GM18520 (cell line): ENCODE data around the gene RUNDC1.

Experiments
- ATAC-seq: cut with Tn5 transposase; IDR thresholded peaks from one replicate; pipeline ENCODE4 v1.9.1; 2021; ENCODE audit not compliant: unreplicated experiment

The RUNDC1 gene

DNA sequence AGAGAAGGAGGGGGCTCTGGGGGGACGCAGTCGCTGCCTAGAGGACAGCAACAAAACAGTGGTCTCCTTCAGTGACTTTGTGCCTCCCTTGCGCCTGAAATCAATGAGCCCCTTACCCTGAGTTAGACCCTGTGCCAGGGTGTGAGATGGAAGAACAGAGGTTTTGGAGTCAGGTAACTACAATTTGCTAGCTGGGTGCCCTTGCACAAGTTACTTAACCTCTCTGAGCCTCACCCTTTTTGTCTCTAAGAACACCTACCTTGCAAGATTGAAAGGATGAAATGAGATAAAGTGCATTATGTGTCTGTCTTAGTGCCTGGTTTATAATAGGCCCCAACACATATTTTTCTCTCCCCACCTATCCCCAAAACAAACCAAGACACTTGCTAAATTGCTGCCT is 54.5 kb downstream of the RUNDC1 start:
- no peak for ATAC-seq

DNA sequence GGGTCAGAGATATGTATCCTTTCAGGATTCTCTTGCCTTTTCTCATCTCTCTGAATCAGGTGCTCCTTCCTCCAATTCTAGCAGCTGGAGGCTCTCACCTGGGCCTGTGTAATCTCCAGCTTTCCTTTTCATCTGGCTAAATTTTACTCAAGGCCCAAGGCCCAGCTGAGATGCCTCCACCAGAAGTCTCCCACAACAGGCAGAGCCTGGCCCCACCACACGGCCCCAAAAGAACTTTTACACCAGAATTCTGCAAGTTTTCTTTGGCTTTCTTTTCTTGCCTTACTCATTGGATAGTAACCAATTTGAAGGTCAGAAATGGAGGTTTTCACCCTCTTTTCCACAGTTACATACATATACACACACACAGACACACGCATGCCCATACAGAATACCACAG is 59.3 kb downstream of the RUNDC1 start:
- no peak for ATAC-seq

DNA sequence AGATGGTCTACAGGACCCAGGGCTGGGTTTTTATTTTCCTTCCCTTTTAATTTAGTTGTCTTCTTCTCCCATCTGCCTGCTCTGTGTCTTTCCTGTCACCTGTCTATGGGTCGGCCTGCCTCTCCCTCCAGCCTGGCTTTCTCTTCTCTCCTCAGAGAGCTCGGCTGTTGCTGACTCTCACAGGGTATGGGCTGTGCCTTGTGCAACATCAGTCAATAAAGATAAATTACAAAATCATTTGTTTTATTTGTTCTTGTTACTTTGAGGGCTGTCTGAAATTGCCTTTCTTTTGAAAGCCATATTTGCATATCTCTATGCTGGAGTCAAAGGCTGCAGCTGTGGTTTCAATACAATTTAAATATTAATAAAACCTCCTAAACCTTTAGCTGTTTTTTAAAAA is 60.3 kb downstream of the RUNDC1 start:
- ATAC-seq: no peak

DNA sequence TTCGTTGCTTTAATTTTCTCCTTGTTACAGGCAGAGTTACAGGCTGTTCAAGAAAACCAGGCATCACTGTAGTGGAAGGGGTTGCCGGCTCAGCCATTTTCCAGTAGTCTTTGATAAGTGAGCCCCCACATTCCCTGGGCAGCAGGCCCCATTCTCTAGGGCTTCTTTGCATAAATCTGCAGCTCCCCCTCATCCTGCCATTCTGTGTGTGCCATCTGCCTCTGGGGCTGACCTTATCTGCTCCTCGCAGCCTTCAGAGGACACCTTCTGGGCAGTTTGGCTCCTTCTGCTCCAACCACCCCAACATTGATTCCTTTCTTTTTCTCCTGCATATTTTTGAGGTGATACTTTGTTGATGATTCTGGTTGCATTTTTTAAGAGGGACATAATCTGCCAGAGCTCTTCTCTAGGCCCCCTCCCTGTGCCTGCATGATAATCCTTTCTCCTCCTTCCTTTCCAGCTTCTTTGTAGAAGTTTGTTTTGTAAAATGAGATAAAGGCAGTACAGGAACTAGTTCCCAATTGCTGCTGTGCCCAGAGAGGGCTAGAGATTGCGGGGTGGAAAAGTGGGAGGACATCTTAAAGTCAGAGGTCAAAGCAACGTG is 61.8 kb downstream of the RUNDC1 start:
- ATAC-seq: no peak
